Measurements from ENCODE around the gene METTL5. TPM values are rescaled to one million over a fixed set of nuclear protein-coding genes. Genes with fewer than 3 reads are reported as not detected.
"Not testable (repeated sequence)": the region's sequence is repeated elsewhere in the genome, so short reads cannot be mapped to it uniquely, and the experiment has no call there.

METTL5 gene
- total RNA-seq (10 to 100 TPM; 13.2 to 16.0 TPM), total RNA-seq (11.7 to 81.3 (median 26.0) reads per million in 172 experiments)
- 43.3 TPM for polyA plus RNA-seq (2013, experiment 1 of 2)
- polyA plus RNA-seq (2013, experiment 2 of 2): 40.5 TPM

GRCh38 chr2:169824373-169825333 is at the start of gene METTL5:
TSS of gene METTL5 (minus strand) at chr2:169824905. CDS start at chr2:169824597, 308 bp downstream.
- POLR2A ChIA-PET: interaction anchor here (0.6 to 1.2 kb wide), 7 partner anchors 9 to 251 kb away, joined by 3 to 11 read pairs (median 3); partner anchors contain the start of genes FASTKD1, PPIG and SSB
- DNase-seq (peak; percentile 48 to 89 (median 69)), ATAC-seq (ENCODE audit: poor library complexity) (peak; percentile 64)
- no peaks in the 10 kb centered on the region for H3K27me3 Mint-ChIP-seq
- no peaks in the 10 kb centered on the region for H3K9me3 ChIP-seq (ENCODE audit: control insufficient read depth in 1 of 2, insufficient read depth in 1 of 2, low read length in 2 of 2)
- intact Hi-C loops (cut with DNase I, micrococcal nuclease): loop anchor here (2.0 to 5.0 kb wide), 7 partner anchors 26 to 252 kb away; partner anchors contain the start of genes CFAP210 (in 1 of the 2), FASTKD1 (in 1 of the 2), PHOSPHO2 (in 1 of the 2) and SSB (in 1 of the 2)
- peak within 1 kb of the TSS; percentile 37 to 63 for H3K27ac ChIP-seq (ENCODE audit: low read depth in 1 of 2, low read length in 2 of 2)
- H3K4me1 Mint-ChIP-seq (ENCODE audit: low read depth): peaks cover 73% of the 10 kb centered on the region
- CTCF ChIA-PET: interaction anchor here (0.6 to 1.8 kb wide), 22 partner anchors 9 to 939 kb away, joined by 3 to 21 read pairs (median 4); partner anchors contain the start of genes BBS5, CFAP210, PHOSPHO2 and SSB
- H3K4me1 ChIP-seq (ENCODE audit: insufficient read depth, low read length): peaks cover 52% of the 10 kb centered on the region
- peak within 1 kb of the TSS; percentile 89 for H3K4me3 Mint-ChIP-seq
- H3K36me3 Mint-ChIP-seq (ENCODE audit: low read depth): peaks cover 49% of the 10 kb centered on the region
- peak; percentile 91 for TF ChIP-seq CTCF (IDR thresholded peaks at IDR 0.05)
- H3K9me3 Mint-ChIP-seq: no peaks in the 10 kb centered on the region
- peak within 1 kb of the TSS; percentile 82 for H3K27ac Mint-ChIP-seq
- peak within 1 kb of the TSS; percentile 94 for H3K4me3 ChIP-seq (ENCODE audit: low read length)
- no peaks in the 10 kb centered on the region for H3K27me3 ChIP-seq (ENCODE audit: control insufficient read depth in 1 of 2, insufficient read depth in 2 of 2, low read length in 2 of 2)
- peaks cover 13% of the 10 kb centered on the region for H3K36me3 ChIP-seq (ENCODE audit: insufficient read depth, low read length)

DNA sequence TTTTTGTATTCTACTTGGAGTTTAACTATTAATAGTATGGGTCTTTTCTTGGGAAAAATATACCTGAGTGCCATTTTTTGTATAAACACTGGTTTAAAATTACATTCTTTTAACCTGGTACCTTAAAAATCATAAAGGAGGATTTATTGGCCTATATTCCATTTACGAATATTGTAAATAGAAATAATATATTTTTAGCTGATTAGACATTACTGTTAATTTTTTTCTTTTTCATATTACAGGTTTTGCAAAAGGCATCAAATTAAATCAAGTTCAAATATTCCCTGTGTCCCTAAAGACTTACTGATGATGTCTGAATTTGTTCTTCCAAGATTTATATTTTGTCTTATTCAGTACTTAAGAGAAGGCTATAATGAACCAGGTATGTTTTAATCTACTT is 47.3 kb upstream of the METTL5 start:
- Mint-ChIP-seq H3K4me1 (ENCODE audit: low read depth) (peaks cover 16% of the 10 kb centered on the region), H3K27ac (no peak overlapping the region), H3K36me3 (ENCODE audit: low read depth) (peaks cover 30% of the 10 kb centered on the region), H3K9me3 (no peaks in the 10 kb centered on the region), H3K4me3 (no peak overlapping the region), H3K27me3 (no peaks in the 10 kb centered on the region)
- no peak overlapping the region for H3K27ac ChIP-seq (ENCODE audit: low read depth in 1 of 2, low read length in 2 of 2)
- H3K9me3 ChIP-seq (ENCODE audit: control insufficient read depth in 1 of 2, insufficient read depth in 1 of 2, low read length in 2 of 2): no peaks in the 10 kb centered on the region
- ATAC-seq (ENCODE audit: poor library complexity) (no peak), DNase-seq (no peak)
- CTCF ChIA-PET: no interaction called here
- no peaks in the 10 kb centered on the region for H3K27me3 ChIP-seq (ENCODE audit: control insufficient read depth in 1 of 2, insufficient read depth in 2 of 2, low read length in 2 of 2)
- no peak for TF ChIP-seq CTCF (IDR thresholded peaks at IDR 0.05)
- peaks cover 10% of the 10 kb centered on the region for H3K36me3 ChIP-seq (ENCODE audit: insufficient read depth, low read length)
- POLR2A ChIA-PET: no interaction called here
- H3K4me3 ChIP-seq (ENCODE audit: low read length): no peak overlapping the region
- intact Hi-C loops (cut with DNase I, micrococcal nuclease): no loop called here
- H3K4me1 ChIP-seq (ENCODE audit: insufficient read depth, low read length): peaks cover 3% of the 10 kb centered on the region

- not testable (repeated sequence) for DNase-seq; H3K27me3 ChIP-seq (ENCODE audit: control insufficient read depth in 1 of 2, insufficient read depth in 2 of 2, low read length in 2 of 2); H3K27ac Mint-ChIP-seq
These were observed 46.7 kb upstream of the METTL5 start for GRCh38 chr2:169871369-169871768.

More at GRCh38 chr2:169871369-169871768, 46.7 kb upstream of the METTL5 start:
- H3K4me3 ChIP-seq (ENCODE audit: low read length); H3K27me3 Mint-ChIP-seq; H3K9me3 Mint-ChIP-seq; intact Hi-C loops (cut with DNase I, micrococcal nuclease); POLR2A ChIA-PET; H3K9me3 ChIP-seq (ENCODE audit: control insufficient read depth in 1 of 2, insufficient read depth in 1 of 2, low read length in 2 of 2); H3K36me3 ChIP-seq (ENCODE audit: insufficient read depth, low read length); H3K27ac ChIP-seq (ENCODE audit: low read depth in 1 of 2, low read length in 2 of 2); CTCF ChIA-PET; ATAC-seq (ENCODE audit: poor library complexity); H3K4me3 Mint-ChIP-seq; H3K4me1 ChIP-seq (ENCODE audit: insufficient read depth, low read length): not testable (repeated sequence)
- Mint-ChIP-seq H3K4me1 (ENCODE audit: low read depth) (peaks cover 19% of the 10 kb centered on the region), H3K36me3 (ENCODE audit: low read depth) (peaks cover 24% of the 10 kb centered on the region)

Data from CD4-positive, alpha-beta T cell (primary cell).